Measurements from ENCODE around the gene MYO10. TPM values are rescaled to one million over a fixed set of nuclear protein-coding genes. Genes with fewer than 3 reads are reported as not detected.

Gene MYO10
- total RNA-seq, 4 donors from 2014 or later: 30.6 to 55.9 (median 38.2) TPM

- Histone ChIP-seq H3K4me3 (no peak overlapping the region), H3K9me3 (no peaks in the 10 kb centered on the region), H3K27me3 (no peaks in the 10 kb centered on the region), H3K27ac (no peak overlapping the region), H3K4me1 (peaks cover 0 to 17% (median 3%) of the 10 kb centered on the region in 4 donors), H3K36me3 (no peaks in the 10 kb centered on the region)
- no peak for TF ChIP-seq POLR2A (IDR thresholded peaks at IDR 0.05)
- no peak for TF ChIP-seq CTCF (IDR thresholded peaks at IDR 0.05)
- TF ChIP-seq EP300 (IDR thresholded peaks at IDR 0.05): no peak
- no peak for DNase-seq (ENCODE audit: low spot score in 2 of 2)
- WGBS, 2 donors: 70 to 75% methylated on average over 12 of the region's 12 CpGs
Measured at GRCh38 chr5:16806711-16807546, 129.2 kb downstream of the MYO10 start.

- no peaks in the 10 kb centered on the region for H3K9me3 ChIP-seq
- 68 to 72% methylated on average over 7 of the region's 7 CpGs for WGBS, 2 donors
Measured at GRCh38 chr5:16805486-16805885, 130.6 kb downstream of the MYO10 start.

DNA sequence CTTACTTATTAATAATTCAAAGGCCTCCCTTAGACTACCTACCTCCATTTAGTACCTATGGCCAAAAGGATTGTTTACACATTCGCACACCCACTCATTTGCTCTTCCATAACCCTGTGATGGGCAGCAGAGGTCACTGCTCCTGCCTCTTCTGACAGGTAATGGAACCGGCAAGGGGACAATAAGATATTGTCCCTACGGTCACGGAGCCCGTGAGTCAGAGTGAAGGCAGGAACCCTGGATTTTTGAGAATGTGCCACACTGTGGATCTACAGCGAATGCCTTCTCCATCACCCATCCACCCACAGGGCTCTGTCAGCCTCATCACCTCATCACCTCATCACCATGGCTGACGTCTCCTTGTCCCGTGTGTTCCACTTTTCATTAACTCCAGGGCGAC is 132.3 kb downstream of the MYO10 start:
- no peak for DNase-seq (ENCODE audit: low spot score in 2 of 2)
- H3K27me3 ChIP-seq: no peaks in the 10 kb centered on the region
- 83 to 87% methylated on average over 9 of the region's 9 CpGs for WGBS, 2 donors
- H3K4me1 ChIP-seq: peaks cover 0 to 1% (median 0%) of the 10 kb centered on the region in 4 donors
- H3K4me3 ChIP-seq: no peak overlapping the region
- H3K9me3 ChIP-seq: no peaks in the 10 kb centered on the region
- no peak overlapping the region for H3K27ac ChIP-seq
- TF ChIP-seq CTCF (IDR thresholded peaks at IDR 0.05) (no peak), POLR2A (IDR thresholded peaks at IDR 0.05) (no peak), EP300 (IDR thresholded peaks at IDR 0.05) (no peak)
- no peaks in the 10 kb centered on the region for H3K36me3 ChIP-seq

More at GRCh38 chr5:16805486-16805885, 130.6 kb downstream of the MYO10 start:
- TF ChIP-seq EP300 (IDR thresholded peaks at IDR 0.05) (no peak), POLR2A (IDR thresholded peaks at IDR 0.05) (no peak), CTCF (IDR thresholded peaks at IDR 0.05) (peak in 1 of 5 experiments; percentile 21)
- Histone ChIP-seq H3K27ac (no peak overlapping the region), H3K27me3 (no peaks in the 10 kb centered on the region), H3K4me1 (peaks cover 0 to 15% (median 3%) of the 10 kb centered on the region in 4 donors), H3K36me3 (no peaks in the 10 kb centered on the region), H3K4me3 (no peak overlapping the region)
- peak in 1 of 2 donors; percentile 23 for DNase-seq (ENCODE audit: low spot score in 2 of 2)

DNA sequence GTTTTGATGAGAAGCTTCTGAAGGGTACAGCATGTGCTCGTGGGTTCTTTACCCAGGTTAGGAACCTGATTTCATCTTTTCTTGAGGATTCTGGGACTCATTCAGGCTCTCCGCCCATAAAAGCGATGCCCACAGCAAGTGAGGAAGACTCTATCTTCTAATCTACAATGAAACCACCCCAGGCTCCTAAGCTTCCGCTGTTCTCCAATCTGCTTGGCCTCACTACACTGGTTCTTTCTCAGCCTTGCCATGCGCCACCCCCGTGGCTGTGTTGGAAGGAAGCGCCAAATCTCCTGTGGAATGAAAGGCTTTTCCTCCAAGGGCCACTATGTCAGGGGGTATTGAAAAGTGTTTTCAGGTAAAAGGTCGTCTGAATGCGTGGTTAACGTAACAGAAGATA is 135.6 kb downstream of the MYO10 start:
- no peak for DNase-seq (ENCODE audit: low spot score in 2 of 2)
- 88 to 89% methylated on average over 10 of the region's 10 CpGs for WGBS, 2 donors
- no peak overlapping the region for H3K27ac ChIP-seq
- no peak overlapping the region for H3K4me3 ChIP-seq
- H3K4me1 ChIP-seq: no peaks in the 10 kb centered on the region
- no peaks in the 10 kb centered on the region for H3K27me3 ChIP-seq
- TF ChIP-seq POLR2A (IDR thresholded peaks at IDR 0.05) (no peak), EP300 (IDR thresholded peaks at IDR 0.05) (no peak), CTCF (IDR thresholded peaks at IDR 0.05) (no peak)
- H3K36me3 ChIP-seq: no peaks in the 10 kb centered on the region
- H3K9me3 ChIP-seq: no peaks in the 10 kb centered on the region

DNA sequence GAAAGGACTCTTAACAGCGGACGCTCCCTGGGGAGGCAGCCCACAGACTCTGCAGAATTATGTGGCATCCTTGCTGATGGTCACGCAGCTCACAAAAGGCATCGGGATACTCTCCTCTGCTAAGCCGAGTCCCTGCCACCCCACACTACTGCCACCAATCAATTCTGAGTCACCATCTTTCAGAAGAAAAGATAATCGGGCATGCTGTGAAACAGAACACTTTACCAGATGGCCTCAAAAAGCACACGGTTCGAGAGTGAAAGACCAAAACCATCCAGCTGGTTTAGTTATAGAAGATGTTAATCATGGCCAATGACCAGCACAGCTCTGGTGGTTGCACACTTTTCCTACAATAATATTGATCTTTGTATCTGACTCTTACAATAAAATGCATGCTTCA is 136.3 kb downstream of the MYO10 start:
- H3K4me3 ChIP-seq: no peak overlapping the region
- no peaks in the 10 kb centered on the region for H3K36me3 ChIP-seq
- no peaks in the 10 kb centered on the region for H3K27me3 ChIP-seq
- 84 to 86% methylated on average over 8 of the region's 8 CpGs for WGBS, 2 donors
- TF ChIP-seq EP300 (IDR thresholded peaks at IDR 0.05) (no peak), POLR2A (IDR thresholded peaks at IDR 0.05) (no peak), CTCF (IDR thresholded peaks at IDR 0.05) (no peak)
- H3K27ac ChIP-seq: no peak overlapping the region
- no peaks in the 10 kb centered on the region for H3K4me1 ChIP-seq
- H3K9me3 ChIP-seq: no peaks in the 10 kb centered on the region
- no peak for DNase-seq (ENCODE audit: low spot score in 2 of 2)

All from tibial nerve (tissue), 4 donors.